HG03521 (cell line): ENCODE data around the gene SCAF11.

ENCODE experiments used
- ATAC-seq: cut with Tn5 transposase; IDR thresholded peaks from one replicate; pipeline ENCODE4 v1.9.1; 2021; ENCODE audit warnings: mild to moderate bottlenecking, moderate library complexity; ENCODE audit not compliant: unreplicated experiment

Gene SCAF11

DNA sequence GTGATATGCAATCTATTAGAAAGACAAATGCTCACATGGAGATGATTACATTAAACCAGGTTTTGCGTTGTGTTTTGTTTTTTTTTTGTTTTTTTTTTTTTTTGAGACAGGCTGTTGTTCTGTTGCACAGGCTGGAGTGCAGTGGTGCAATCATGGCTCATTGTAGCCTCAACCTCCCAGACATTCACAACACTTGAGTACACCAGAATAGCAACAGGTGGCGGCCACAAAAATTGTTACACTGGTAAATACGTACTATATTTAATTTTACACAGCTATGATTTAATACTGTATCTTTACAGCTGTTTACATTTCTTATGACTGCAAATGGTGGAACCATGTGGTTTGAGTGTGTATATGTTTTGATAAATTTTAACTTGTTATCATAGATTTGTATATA, 60.0 kb downstream of the SCAF11 start:
- no peak for ATAC-seq

GRCh38 chr12:45928309-45928708, 62.1 kb downstream of the SCAF11 start:
- no peak for ATAC-seq

- ATAC-seq, result no peak
Measured at GRCh38 chr12:45918818-45919217, 71.6 kb downstream of the SCAF11 start.

GRCh38 chr12:45915405-45915804, 75.0 kb downstream of the SCAF11 start:
- no peak for ATAC-seq

DNA sequence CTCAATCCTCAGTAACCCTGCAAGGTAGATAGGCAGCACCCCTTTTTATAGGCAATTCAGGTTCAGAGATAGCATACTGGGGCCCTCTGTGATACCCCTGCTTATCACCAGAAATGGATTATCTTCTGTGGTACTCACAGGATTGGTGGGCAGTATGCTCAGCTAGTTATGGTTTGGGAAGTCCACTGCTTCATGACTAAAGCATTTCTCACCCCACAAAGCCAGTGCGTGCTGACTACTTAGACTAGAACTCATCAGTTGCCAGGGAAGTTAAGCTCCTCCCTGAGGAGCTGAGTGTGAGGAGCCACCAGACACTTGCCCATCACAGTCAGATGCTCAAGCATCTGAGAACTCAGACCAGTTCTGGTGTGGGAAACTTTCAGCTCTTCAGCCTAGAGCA, 76.3 kb downstream of the SCAF11 start:
- ATAC-seq, result peak; percentile 46

DNA sequence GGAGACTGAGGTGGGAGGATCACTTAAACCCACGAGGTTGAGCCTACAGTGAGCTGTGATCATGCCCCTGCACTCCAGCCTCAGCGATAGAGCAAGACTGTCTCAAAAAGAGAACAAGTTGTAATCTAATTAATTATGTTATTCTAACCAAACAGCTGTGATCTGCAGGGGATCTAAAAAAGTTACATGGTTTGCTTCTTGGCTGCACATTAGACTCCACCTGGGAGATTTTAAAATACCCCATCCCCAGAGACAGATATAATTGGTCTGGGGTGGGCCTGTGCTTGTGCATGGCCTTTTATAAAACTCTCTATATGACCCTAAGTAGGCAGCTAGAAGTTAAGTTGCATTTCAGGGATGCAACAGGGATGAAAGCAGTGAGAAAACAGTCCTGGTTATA, 76.7 kb downstream of the SCAF11 start:
- ATAC-seq, result no peak

DNA sequence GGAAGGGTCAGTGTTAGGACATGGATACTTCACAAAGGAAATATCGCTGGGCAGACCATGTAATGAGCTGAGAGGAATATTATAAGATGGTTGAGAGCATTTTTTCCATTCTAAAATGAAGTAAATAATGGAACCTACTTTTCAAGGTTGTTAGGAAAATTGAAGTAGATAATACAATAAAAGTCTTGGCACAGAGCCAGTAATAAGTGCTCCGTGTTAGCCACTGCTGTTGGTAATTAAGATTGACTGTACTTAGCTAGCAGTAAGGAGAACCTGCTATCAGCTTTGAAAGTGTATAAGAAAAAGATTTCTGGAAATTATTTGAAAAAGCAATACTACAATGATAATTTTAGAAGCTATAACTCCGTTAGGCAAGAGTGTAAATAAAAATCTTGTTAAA, 77.6 kb downstream of the SCAF11 start:
- no peak for ATAC-seq

DNA sequence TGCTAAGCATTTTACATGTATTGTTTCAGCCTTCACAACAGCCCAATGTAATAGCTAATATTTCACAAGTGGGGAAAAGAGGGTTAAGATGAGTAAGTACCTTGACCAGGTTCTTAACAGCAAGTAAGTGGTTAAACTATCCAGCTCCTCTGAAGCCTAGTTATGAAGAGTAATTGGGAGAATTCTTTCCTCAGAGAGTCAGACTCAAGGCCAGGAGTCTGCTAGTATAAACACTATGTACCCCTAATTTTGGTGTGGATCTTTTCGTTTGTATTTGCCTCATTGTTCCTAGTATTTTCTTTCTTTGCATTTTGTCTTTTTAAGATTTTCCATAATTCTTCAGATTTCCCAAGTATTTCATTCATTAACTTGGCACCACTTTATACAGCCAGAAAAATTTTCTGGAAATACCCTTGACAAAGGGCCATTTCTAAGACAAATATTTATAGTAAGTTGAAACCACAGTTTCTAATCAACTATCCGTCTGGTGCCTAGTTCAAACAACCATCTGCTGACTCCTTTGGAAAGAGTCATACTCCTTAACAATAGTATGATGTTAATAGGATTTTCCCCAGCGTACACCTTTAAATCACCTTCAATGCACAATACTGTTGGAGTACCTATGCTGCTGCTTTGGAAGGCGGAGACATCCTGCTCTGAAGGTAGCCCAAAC, 81.2 kb downstream of the SCAF11 start:
- ATAC-seq, result no peak

DNA sequence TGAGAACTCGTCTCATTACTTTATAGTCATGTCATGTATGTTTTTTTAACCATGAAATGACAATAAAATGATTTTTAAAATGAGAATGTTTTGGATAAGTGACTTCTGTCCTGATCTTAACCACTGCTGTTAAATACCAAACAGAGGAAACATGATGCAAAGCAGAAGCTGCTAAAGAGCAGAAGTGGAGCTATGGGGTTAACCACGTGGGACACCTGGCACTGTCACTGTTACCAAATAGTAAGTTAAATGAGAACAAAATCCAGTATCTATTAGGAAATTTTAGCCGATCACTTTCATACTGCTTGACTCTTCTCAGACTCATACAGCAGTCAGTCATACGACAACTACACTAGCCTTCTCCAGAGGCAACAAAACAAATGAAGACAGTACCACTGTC, 82.4 kb downstream of the SCAF11 start:
- ATAC-seq, result no peak

DNA sequence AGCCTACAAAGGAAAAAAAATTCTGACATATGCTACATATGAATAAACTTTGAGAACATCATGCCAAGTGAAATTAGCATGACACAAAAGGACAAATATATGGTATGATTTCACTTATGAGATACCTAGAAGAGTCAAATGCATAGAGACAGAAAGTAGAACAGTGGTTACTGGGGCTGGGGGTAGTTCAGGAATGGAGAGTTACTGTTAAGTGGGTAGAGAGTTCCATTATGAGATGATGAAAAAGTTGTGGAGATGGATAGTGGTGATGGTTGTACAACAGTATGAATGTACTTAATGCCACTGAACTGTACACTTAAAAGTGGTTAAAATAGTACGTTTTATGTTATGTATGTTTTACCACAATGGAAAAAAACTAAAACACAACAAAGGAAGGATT, 92.3 kb downstream of the SCAF11 start:
- ATAC-seq, result no peak

GRCh38 chr12:45895961-45896360, 94.4 kb downstream of the SCAF11 start:
- no peak for ATAC-seq

GRCh38 chr12:45893240-45893639, 97.1 kb downstream of the SCAF11 start:
- ATAC-seq, result no peak

GRCh38 chr12:45890276-45890675, 100.1 kb downstream of the SCAF11 start:
- ATAC-seq, result no peak

- ATAC-seq, result no peak
Measured at GRCh38 chr12:45887544-45887943, 102.8 kb downstream of the SCAF11 start.

GRCh38 chr12:45886685-45887084, 103.7 kb downstream of the SCAF11 start:
- ATAC-seq, result no peak

- ATAC-seq, result no peak
Measured at GRCh38 chr12:45883187-45883586, 107.2 kb downstream of the SCAF11 start.

DNA sequence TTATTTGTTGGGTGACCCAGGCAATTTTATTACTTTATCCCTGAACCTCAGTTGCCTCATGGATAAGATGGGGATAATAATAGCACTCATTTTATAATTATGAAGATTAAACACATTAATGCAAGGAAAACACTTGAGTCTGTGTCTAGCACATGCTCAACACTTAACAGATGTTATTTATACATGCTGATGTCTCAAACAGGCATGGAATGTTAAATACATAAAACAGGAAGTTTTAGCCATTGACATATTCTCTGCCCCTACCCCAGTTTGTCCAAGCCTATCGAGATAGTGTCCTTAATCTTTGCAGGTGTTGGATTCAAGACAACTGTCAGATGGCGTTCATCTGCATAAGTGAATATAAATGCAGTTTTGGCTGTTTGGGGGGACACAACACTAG, 109.8 kb downstream of the SCAF11 start:
- no peak for ATAC-seq

DNA sequence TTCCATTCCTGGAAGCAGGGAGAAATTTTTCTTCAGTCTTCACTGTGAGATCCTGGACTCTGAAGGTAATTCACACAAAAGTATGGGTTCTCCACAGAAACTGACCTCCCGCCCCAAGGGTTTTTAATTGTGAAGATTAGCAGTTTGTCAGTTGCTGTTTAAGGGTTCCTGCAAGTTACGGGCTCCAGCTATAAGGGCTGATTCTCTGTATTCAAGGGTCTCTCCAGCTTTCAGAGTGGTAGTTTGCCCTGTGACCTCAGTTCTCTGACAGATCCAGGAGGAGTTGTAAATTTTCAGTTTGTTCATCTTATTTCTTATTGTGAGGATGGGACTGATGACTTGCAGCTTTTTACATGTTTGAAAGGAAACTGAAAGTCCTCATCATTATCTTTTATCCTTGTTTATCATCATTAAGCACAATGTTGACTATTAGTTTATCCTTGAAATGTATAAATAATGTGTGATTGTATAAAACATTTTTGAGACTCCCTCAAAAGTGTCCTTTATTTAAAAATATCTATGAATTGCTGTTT, 110.9 kb downstream of the SCAF11 start:
- ATAC-seq, result no peak

- no peak for ATAC-seq
Measured at GRCh38 chr12:45878630-45879255, 111.6 kb downstream of the SCAF11 start.

DNA sequence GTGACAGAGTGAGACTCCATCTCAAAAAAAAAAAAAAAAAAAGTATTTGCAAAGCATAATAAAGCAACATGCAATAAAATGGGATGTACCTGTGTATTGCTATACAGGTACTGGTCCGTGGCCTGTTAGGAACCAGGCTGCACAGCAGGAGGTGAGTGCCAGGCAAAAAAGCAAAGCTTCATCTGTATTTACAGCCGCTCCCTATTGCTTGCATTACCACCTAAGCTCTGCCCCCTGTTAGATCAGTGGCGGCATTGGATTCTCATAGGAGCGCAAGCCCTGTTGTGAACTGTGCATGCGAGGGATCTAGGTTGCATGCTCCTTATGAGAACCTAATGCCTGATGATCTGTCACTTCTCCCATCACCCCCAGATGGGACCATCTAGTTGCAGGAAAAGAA, 113.3 kb downstream of the SCAF11 start:
- no peak for ATAC-seq

DNA sequence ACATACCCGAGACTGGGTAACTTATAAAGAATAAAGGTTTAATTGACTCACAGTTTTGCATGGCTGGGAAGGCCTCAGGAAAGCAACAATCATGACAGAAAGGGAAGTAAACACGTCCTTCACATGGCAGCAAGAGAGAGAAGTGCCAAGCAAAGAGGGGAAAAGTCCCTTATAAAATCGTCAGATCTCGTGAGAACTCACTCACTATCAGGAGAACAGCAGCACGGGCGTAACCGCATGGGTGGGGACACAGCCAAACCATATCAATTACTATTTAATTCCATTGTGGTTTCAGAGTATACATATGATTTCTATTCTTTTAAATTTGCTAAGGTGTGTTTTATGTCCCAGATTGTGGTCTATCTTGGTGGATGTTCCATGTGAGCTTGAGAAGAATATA, 117.9 kb downstream of the SCAF11 start:
- ATAC-seq, result no peak
